ENCODE results near the gene CIDEC. TPM values are rescaled to one million over a fixed set of nuclear protein-coding genes. Genes with fewer than 3 reads are reported as not detected.

Gene CIDEC
- total RNA-seq, 1 donor from 2014 or later: 0.60 TPM

GRCh38 chr3:9817436-9817835 lies 62.6 kb downstream of the CIDEC start:
- Mint-ChIP-seq H3K27me3 (no peaks in the 10 kb centered on the region), H3K4me1 (ENCODE audit: unreplicated experiment) (no peaks in the 10 kb centered on the region), H3K27ac (no peak overlapping the region)

More at GRCh38 chr3:9817436-9817835, 62.6 kb downstream of the CIDEC start:
- H3K4me3 Mint-ChIP-seq: no peak overlapping the region
- H3K9me3 Mint-ChIP-seq: no peaks in the 10 kb centered on the region
- DNase-seq (ENCODE audit: extremely low spot score, unreplicated experiment): no peak
- H3K36me3 Mint-ChIP-seq: peaks cover 5% of the 10 kb centered on the region
- no peak for TF ChIP-seq CTCF (conservative IDR thresholded peaks at IDR 0.05)

Other genes starting within 250 kb of the CIDEC start
- gene MTMR14, start 230.7 kb downstream of the CIDEC start, total RNA-seq (ENCODE audit: low replicate concordance): 30.0 and 34.7 TPM in 2 replicates
- 0.34 and 0.59 TPM in 2 replicates for gene CPNE9, start 176.4 kb downstream of the CIDEC start, total RNA-seq (ENCODE audit: low replicate concordance)
- 22.6 and 28.0 TPM in 2 replicates for gene BRPF1, start 148.5 kb downstream of the CIDEC start, total RNA-seq (ENCODE audit: low replicate concordance)
- gene OGG1, start 130.3 kb downstream of the CIDEC start, total RNA-seq (ENCODE audit: low replicate concordance): 22.8 and 40.4 TPM in 2 replicates
- gene CAMK1, start 110.3 kb downstream of the CIDEC start, total RNA-seq (ENCODE audit: low replicate concordance): 2.7 and 9.1 TPM in 2 replicates
- 48.4 and 54.3 TPM in 2 replicates for gene TADA3, start 87.8 kb downstream of the CIDEC start, total RNA-seq (ENCODE audit: low replicate concordance)
- 131 and 151 TPM in 2 replicates for gene ARPC4, start 87.2 kb downstream of the CIDEC start, total RNA-seq (ENCODE audit: low replicate concordance)
- gene TTLL3, start 70.0 kb downstream of the CIDEC start, total RNA-seq (ENCODE audit: low replicate concordance): 25.8 and 42.2 TPM in 2 replicates
- gene RPUSD3, start 36.2 kb downstream of the CIDEC start, total RNA-seq (ENCODE audit: low replicate concordance): 50.9 and 55.0 TPM in 2 replicates
- gene JAGN1, start 10.4 kb upstream of the CIDEC start, total RNA-seq (ENCODE audit: low replicate concordance): 35.4 and 40.4 TPM in 2 replicates
- 13.6 and 24.3 TPM in 2 replicates for gene IL17RE, start 22.6 kb upstream of the CIDEC start, total RNA-seq (ENCODE audit: low replicate concordance)
- gene IL17RC, start 36.8 kb upstream of the CIDEC start, total RNA-seq (ENCODE audit: low replicate concordance): 22.6 and 30.0 TPM in 2 replicates
- 40.1 and 44.3 TPM in 2 replicates for gene CRELD1, start 53.6 kb upstream of the CIDEC start, total RNA-seq (ENCODE audit: low replicate concordance)
- 8.2 and 11.3 TPM in 2 replicates for gene PRRT3, start 72.2 kb upstream of the CIDEC start, total RNA-seq (ENCODE audit: low replicate concordance)
- 51.8 and 71.9 TPM in 2 replicates for gene EMC3, start 106.6 kb upstream of the CIDEC start, total RNA-seq (ENCODE audit: low replicate concordance)
- 17.7 and 38.0 TPM in 2 replicates for gene FANCD2, start 146.2 kb upstream of the CIDEC start, total RNA-seq (ENCODE audit: low replicate concordance)
- not detected in 2 replicates for gene FANCD2OS, start 228.0 kb upstream of the CIDEC start, total RNA-seq (ENCODE audit: low replicate concordance)
- 132 and 147 TPM in 2 replicates for gene BRK1, start 235.4 kb upstream of the CIDEC start, total RNA-seq (ENCODE audit: low replicate concordance)

Measured in type B pancreatic cell (in vitro differentiated cells).